ENCODE results near the gene NPAS3. TPM values are rescaled to one million over a fixed set of nuclear protein-coding genes. Genes with fewer than 3 reads are reported as not detected.

Gene NPAS3
- total RNA-seq, 1 donor from 2014 or later: 0.95 TPM

DNA sequence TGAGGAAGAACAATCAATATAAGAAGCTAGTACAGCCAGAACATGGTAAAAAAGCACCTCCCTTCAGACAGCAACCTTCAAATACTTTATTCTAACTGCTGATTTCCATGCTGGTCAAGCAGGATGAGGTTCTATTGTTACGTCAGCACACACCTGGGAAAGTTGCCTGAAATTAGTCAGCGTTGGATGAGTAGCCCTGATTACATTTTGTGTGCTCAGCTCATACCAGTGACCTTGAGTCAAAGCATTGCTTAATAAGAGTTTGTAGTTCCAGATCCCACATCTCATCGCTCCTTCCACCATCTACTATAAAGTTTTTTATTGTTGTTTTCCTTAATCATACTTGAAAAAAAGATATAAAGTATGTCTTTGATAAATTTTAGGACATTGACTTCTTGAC lies 650.7 kb downstream of the NPAS3 start:
- intact Hi-C loops (cut with DNase I): no loop called here
- Histone ChIP-seq H3K9me3 (no peaks in the 10 kb centered on the region), H3K36me3 (no peaks in the 10 kb centered on the region), H3K4me3 (no peak overlapping the region), H3K27me3 (ENCODE audit: low read depth) (no peaks in the 10 kb centered on the region), H3K27ac (no peak overlapping the region), H3K4me1 (no peaks in the 10 kb centered on the region)
- ATAC-seq (no peak), DNase-seq (no peak)
- TF ChIP-seq, protein P1, sequence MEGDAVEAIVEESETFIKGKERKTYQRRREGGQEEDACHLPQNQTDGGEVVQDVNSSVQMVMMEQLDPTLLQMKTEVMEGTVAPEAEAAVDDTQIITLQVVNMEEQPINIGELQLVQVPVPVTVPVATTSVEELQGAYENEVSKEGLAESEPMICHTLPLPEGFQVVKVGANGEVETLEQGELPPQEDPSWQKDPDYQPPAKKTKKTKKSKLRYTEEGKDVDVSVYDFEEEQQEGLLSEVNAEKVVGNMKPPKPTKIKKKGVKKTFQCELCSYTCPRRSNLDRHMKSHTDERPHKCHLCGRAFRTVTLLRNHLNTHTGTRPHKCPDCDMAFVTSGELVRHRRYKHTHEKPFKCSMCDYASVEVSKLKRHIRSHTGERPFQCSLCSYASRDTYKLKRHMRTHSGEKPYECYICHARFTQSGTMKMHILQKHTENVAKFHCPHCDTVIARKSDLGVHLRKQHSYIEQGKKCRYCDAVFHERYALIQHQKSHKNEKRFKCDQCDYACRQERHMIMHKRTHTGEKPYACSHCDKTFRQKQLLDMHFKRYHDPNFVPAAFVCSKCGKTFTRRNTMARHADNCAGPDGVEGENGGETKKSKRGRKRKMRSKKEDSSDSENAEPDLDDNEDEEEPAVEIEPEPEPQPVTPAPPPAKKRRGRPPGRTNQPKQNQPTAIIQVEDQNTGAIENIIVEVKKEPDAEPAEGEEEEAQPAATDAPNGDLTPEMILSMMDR (IDR thresholded peaks at IDR 0.05): no peak

DNA sequence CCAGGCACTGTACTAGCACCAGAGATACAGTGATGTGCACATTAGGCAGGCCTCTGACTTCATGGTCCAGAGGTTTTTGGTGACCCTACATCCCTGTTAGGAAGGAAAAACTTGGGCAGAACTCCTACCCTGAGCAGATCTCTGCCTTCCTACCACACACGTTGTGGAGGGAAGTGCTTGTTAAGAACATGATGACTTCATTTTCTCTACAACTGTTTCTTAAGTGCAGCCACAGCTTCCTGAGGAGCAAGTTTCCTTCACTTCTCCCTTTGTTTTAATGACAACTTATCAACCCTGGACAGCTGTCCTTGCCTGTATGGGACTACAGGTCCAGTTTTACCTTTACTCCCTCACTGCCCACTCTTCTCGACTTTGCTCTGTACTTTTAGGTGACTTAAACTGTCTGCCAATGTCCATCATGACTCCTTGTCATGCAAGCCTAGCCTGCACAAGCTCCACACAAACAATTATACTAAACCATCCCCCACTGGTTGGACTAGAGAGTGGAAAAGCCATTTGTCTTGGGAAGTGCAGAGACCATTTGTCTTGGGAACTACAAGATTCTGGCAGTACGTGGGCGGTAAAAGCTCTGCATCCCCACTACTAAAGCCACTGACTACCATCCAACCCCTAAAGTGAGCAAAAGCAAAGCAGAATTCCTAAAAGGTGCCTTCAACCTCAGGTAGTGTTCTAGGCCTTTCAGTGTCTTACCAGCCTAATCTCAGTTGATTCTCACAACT lies 652.4 kb downstream of the NPAS3 start:
- no peak overlapping the region for H3K4me3 ChIP-seq
- H3K4me1 ChIP-seq: no peaks in the 10 kb centered on the region
- no peaks in the 10 kb centered on the region for H3K27me3 ChIP-seq (ENCODE audit: low read depth)
- ATAC-seq: no peak
- no peak overlapping the region for H3K27ac ChIP-seq
- H3K36me3 ChIP-seq: no peaks in the 10 kb centered on the region
- TF ChIP-seq, protein P1 (IDR thresholded peaks at IDR 0.05): no peak
- intact Hi-C loops (cut with DNase I): no loop called here
- no peak for DNase-seq
- no peaks in the 10 kb centered on the region for H3K9me3 ChIP-seq

DNA sequence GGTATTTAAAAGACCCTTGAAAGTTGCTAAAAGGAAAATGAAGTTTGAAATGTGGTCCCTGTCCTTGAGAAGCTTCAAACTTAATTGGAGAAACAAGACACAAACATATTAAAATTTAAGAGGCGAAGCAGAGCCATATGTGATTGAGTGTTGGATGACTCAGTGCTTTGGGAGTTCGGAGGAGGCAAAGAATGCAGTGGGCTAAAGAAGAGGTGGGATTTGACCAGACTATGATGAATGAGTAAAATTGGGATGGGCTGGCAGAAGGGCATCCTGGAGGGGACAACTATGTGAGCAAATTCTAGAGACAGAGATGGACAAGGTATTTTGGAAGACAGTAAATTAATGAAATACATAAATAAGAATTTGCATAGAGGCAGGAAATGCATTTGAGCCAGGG lies 653.6 kb downstream of the NPAS3 start:
- Histone ChIP-seq H3K4me1 (no peaks in the 10 kb centered on the region), H3K36me3 (no peaks in the 10 kb centered on the region), H3K9me3 (no peaks in the 10 kb centered on the region), H3K4me3 (no peak overlapping the region), H3K27ac (no peak overlapping the region), H3K27me3 (ENCODE audit: low read depth) (no peaks in the 10 kb centered on the region)
- intact Hi-C loops (cut with DNase I): no loop called here
- no peak for ATAC-seq
- no peak for DNase-seq
- TF ChIP-seq, protein P1 (IDR thresholded peaks at IDR 0.05): no peak

DNA sequence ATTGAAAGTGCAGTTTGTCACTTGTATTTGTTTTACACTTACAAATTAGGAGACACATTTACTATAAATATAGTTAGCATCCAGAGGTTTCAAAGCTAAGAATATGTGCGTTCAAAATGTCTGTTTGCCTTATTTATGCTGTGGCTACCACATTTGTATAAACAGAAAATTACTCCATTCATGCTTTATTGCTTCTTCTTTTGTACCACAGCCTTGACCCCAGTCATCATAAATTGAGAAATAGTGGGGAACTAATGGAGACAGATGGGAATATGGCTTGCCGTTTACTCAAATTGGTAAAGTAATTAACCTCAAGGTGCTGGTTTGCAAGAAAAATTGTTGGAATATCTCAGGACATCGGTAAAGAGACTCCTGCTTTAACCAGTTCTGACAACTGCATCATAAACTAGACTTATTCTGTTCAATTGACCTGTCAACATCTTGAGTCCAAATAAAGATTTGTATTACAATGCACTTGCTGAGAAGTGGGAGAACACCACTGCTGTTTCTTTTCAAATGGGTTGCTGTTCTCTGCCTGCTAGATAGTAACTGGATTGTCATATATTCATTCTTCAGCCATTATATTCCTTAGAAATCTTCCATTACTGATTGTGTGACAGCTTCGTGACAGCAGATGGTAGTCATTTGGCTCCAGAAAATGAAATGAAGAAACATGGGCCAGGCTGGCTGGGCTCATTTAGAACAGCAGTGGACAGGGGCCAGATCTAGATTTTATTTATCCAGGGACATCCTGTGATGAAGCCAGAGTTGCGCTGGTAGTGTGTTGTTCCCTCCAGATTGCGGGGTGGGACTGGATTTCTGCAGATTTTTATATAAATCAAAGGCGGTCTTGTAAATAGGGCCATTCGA lies 657.8 kb downstream of the NPAS3 start:
- no peak overlapping the region for H3K4me3 ChIP-seq
- no peaks in the 10 kb centered on the region for H3K9me3 ChIP-seq
- intact Hi-C loops (cut with DNase I): no loop called here
- ATAC-seq (no peak), DNase-seq (no peak)
- H3K4me1 ChIP-seq: no peaks in the 10 kb centered on the region
- TF ChIP-seq, protein P1 (IDR thresholded peaks at IDR 0.05): no peak
- H3K36me3 ChIP-seq: no peaks in the 10 kb centered on the region
- no peaks in the 10 kb centered on the region for H3K27me3 ChIP-seq (ENCODE audit: low read depth)
- H3K27ac ChIP-seq: no peak overlapping the region

DNA sequence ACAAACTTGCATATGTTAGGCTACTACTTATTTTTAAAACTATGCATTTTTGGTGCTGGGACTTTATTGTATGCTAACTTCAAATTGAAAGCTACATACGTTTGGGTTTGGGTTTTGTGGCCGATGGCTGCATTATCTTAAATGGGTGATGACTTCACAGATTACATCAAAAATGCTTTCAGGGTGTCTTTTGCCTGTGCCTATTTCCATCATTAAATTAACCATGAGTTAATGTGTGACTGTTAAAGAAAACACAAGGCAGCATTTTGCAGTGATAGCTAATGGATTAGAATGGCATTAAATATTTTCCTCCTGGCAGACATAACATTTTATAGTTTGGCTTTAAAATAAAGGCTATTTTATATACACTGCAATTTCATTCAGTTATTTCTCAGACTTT lies 659.9 kb downstream of the NPAS3 start:
- DNase-seq (no peak), ATAC-seq (no peak)
- H3K9me3 ChIP-seq: no peaks in the 10 kb centered on the region
- no peak overlapping the region for H3K4me3 ChIP-seq
- TF ChIP-seq, protein P1 (IDR thresholded peaks at IDR 0.05): no peak
- no peaks in the 10 kb centered on the region for H3K36me3 ChIP-seq
- no peaks in the 10 kb centered on the region for H3K27me3 ChIP-seq (ENCODE audit: low read depth)
- no peak overlapping the region for H3K27ac ChIP-seq
- H3K4me1 ChIP-seq: no peaks in the 10 kb centered on the region
- intact Hi-C loops (cut with DNase I): no loop called here
